Measurements from ENCODE around the gene RMDN3.
A peak's percentile ranks its signal among the peaks of the same experiment; 100 is the strongest.

RMDN3 gene

GRCh38 chr15:40693904-40694687 lies 61.0 kb downstream of the RMDN3 start:
- peak; percentile 25 for DNase-seq

GRCh38 chr15:40691737-40692136 lies 63.3 kb downstream of the RMDN3 start:
- no peak for DNase-seq

GRCh38 chr15:40688932-40689799 lies 65.9 kb downstream of the RMDN3 start:
- no peak for DNase-seq
